GM10248 (cell line): ENCODE measurements around the gene GPC2.
"Not testable (repeated sequence)": the region's sequence is repeated elsewhere in the genome, so short reads cannot be mapped to it uniquely, and the experiment has no call there.

Experiments
- CTCF ChIA-PET: fragments of 300-600 bp; sonication (Branson Sonifier 250); formaldehyde crosslinking; extraction: SDS; loops from one replicate; lab custom pipeline; 2021; ENCODE audit warnings: antibody characterized with exemption; lab: Yijun Ruan, JAX
- POLR2A ChIA-PET: fragments of 350-650 bp; sonication (Branson Sonifier 250); formaldehyde crosslinking; extraction: SDS; loops from one replicate; lab custom pipeline; 2020; ENCODE audit warnings: antibody characterized with exemption; lab: Yijun Ruan, JAX
- DNase-seq: peaks from one replicate; pipeline ENCODE4 v3.0.0; 2012; ENCODE audit errors: extremely low spot score
- CTCF ChIP-seq: IDR thresholded peaks from 2 replicates; pipeline ENCODE4 v1.5.1; 2012; ENCODE audit warnings: mild to moderate bottlenecking, low read depth; ENCODE audit errors: extremely low read depth, missing control alignments, control extremely low read depth

The GPC2 gene

GRCh38 chr7:100190048-100190711 lies 13.0 kb upstream of the GPC2 start:
- TF ChIP-seq CTCF = peak; percentile 48
- ChIA-PET CTCF (interaction anchor here (0.7 to 3.2 kb wide), 17 partner anchors 10 to 193 kb away, joined by 3 to 32 read pairs (median 4); partner anchors contain the start of genes GAL3ST4, GPC2, STAG3 and TRAPPC14), POLR2A (no interaction called here)
- peak; percentile 39 for DNase-seq

GRCh38 chr7:100189061-100189460 lies 11.9 kb upstream of the GPC2 start:
- no peak for TF ChIP-seq CTCF
- CTCF ChIA-PET = interaction anchor here (0.8 to 3.2 kb wide), 7 partner anchors 9 to 156 kb away, joined by 3 to 32 read pairs (median 9); partner anchors contain the start of genes GPC2, STAG3 and TRAPPC14
- POLR2A ChIA-PET = no interaction called here
- no peak for DNase-seq

- no peak for TF ChIP-seq CTCF
- CTCF ChIA-PET = interaction anchor here (1.4 to 2.2 kb wide), 2 partner anchors 9 to 25 kb away, joined by 3 to 6 read pairs; partner anchors contain the start of gene GPC2
- POLR2A ChIA-PET = no interaction called here
Observed at GRCh38 chr7:100185726-100186125, 8.5 kb upstream of the GPC2 start.

GRCh38 chr7:100183090-100183489 lies 5.9 kb upstream of the GPC2 start:
- POLR2A ChIA-PET, DNase-seq: not testable (repeated sequence)
- CTCF ChIA-PET = interaction anchor here (1.0 kb wide), 1 partner anchor 9 kb away, joined by 3 read pairs; no protein-coding TSS in a partner anchor

More at GRCh38 chr7:100185726-100186125, 8.5 kb upstream of the GPC2 start:
- no peak for DNase-seq

- DNase-seq, POLR2A ChIA-PET: not testable (repeated sequence)
- CTCF ChIA-PET = interaction anchor here (1.0 kb wide), 2 partner anchors 10 to 13 kb away, joined by 3 to 4 read pairs; no protein-coding TSS in a partner anchor
Observed at GRCh38 chr7:100182616-100183015, 5.4 kb upstream of the GPC2 start.

- CTCF ChIA-PET = interaction anchor here (1.0 to 4.2 kb wide), 3 partner anchors 9 to 38 kb away, joined by 3 to 25 read pairs (median 4); no protein-coding TSS in a partner anchor
- POLR2A ChIA-PET, DNase-seq: not testable (repeated sequence)
Observed at GRCh38 chr7:100180084-100180483, 2.9 kb upstream of the GPC2 start.

- POLR2A ChIA-PET = no interaction called here
- no peak for DNase-seq
- no peak for TF ChIP-seq CTCF
- CTCF ChIA-PET = interaction anchor here (0.9 to 1.8 kb wide), 7 partner anchors 9 to 231 kb away, joined by 3 to 7 read pairs (median 4); no protein-coding TSS in a partner anchor
Observed at GRCh38 chr7:100176096-100177044, 811 bp downstream of the GPC2 start.
